ENCODE results near the gene BSPRY.
"Not testable (repeated sequence)": the region's sequence is repeated elsewhere in the genome, so short reads cannot be mapped to it uniquely, and the experiment has no call there.

DNA sequence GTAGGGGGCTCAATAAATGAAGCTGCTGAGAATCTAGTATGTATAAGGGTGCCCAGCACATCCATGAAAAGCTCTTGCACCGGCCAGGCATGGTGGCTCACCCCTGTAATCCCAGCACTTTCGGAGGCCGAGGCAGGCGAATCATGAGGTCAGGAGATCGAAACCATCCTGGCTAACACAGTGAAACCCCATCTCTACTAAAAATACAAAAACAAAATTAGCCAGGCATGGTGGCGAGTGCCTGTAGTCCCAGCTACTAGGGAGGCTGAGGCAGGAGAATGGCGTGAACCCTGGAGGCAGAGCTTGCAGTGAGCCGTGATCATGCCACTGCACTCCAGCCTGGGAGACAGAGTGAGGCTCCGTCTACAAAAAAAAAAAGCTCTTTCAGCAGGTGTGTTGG lies 57.0 kb downstream of the BSPRY start:
- not testable (repeated sequence) for TF ChIP-seq EZH2 (IDR thresholded peaks at IDR 0.05; ENCODE audit: low read depth, unreplicated experiment); CREB1 (CRISPR knock-in tag; IDR thresholded peaks at IDR 0.05; ENCODE audit: low read depth)
